Measurements from ENCODE around the gene NRN1.

Gene NRN1

GRCh38 chr6:5994999-5995657, 11.6 kb downstream of the NRN1 start:
- Histone ChIP-seq H3K27ac (ENCODE audit: low read depth, low read length, severe bottlenecking) (no peak overlapping the region), H3K9me3 (ENCODE audit: control insufficient read depth, low read length) (peaks cover 2% of the 10 kb centered on the region), H3K4me3 (ENCODE audit: extremely low read depth, insufficient read depth, low read length, poor library complexity, severe bottlenecking) (no peak overlapping the region), H3K4me1 (ENCODE audit: control insufficient read depth, insufficient read depth, low read length, poor library complexity, severe bottlenecking) (peaks cover 12% of the 10 kb centered on the region), H3K36me3 (ENCODE audit: control insufficient read depth, insufficient read depth, low read length) (no peaks in the 10 kb centered on the region)
- 9 to 12% methylated on average over 19 to 25 of the region's 26 CpGs for WGBS, 2 experiments (ENCODE audit: insufficient coverage in 2 of 2)

- peaks cover 11% of the 10 kb centered on the region for H3K4me1 ChIP-seq (ENCODE audit: control insufficient read depth, insufficient read depth, low read length, poor library complexity, severe bottlenecking)
- no peaks in the 10 kb centered on the region for H3K36me3 ChIP-seq (ENCODE audit: control insufficient read depth, insufficient read depth, low read length)
- H3K27ac ChIP-seq (ENCODE audit: low read depth, low read length, severe bottlenecking), result no peak overlapping the region
- 5 to 6% methylated on average over 15 to 16 of the region's 38 CpGs for WGBS, 2 experiments (ENCODE audit: insufficient coverage in 2 of 2)
- H3K9me3 ChIP-seq (ENCODE audit: control insufficient read depth, low read length), result no peaks in the 10 kb centered on the region
- no peak overlapping the region for H3K4me3 ChIP-seq (ENCODE audit: extremely low read depth, insufficient read depth, low read length, poor library complexity, severe bottlenecking)
Measured at GRCh38 chr6:5994234-5994998, 12.3 kb downstream of the NRN1 start.

GRCh38 chr6:5992551-5993225, 14.0 kb downstream of the NRN1 start:
- WGBS, 2 experiments (ENCODE audit: insufficient coverage in 2 of 2), result 0 to 3% methylated on average over 4 to 8 of the region's 10 CpGs
- H3K4me1 ChIP-seq (ENCODE audit: control insufficient read depth, insufficient read depth, low read length, poor library complexity, severe bottlenecking), result peaks cover 4% of the 10 kb centered on the region
- H3K4me3 ChIP-seq (ENCODE audit: extremely low read depth, insufficient read depth, low read length, poor library complexity, severe bottlenecking), result no peak overlapping the region
- H3K9me3 ChIP-seq (ENCODE audit: control insufficient read depth, low read length), result no peaks in the 10 kb centered on the region
- no peaks in the 10 kb centered on the region for H3K36me3 ChIP-seq (ENCODE audit: control insufficient read depth, insufficient read depth, low read length)
- no peak overlapping the region for H3K27ac ChIP-seq (ENCODE audit: low read depth, low read length, severe bottlenecking)

GRCh38 chr6:5990786-5991185, 15.9 kb downstream of the NRN1 start:
- no peak overlapping the region for H3K27ac ChIP-seq (ENCODE audit: low read depth, low read length, severe bottlenecking)

GRCh38 chr6:5989141-5989723, 17.5 kb downstream of the NRN1 start:
- H3K36me3 ChIP-seq (ENCODE audit: control insufficient read depth, insufficient read depth, low read length), result no peaks in the 10 kb centered on the region
- H3K9me3 ChIP-seq (ENCODE audit: control insufficient read depth, low read length), result no peaks in the 10 kb centered on the region
- 94 to 99% methylated on average over 5 of the region's 5 CpGs for WGBS, 2 experiments (ENCODE audit: insufficient coverage in 2 of 2)
- no peak overlapping the region for H3K4me3 ChIP-seq (ENCODE audit: extremely low read depth, insufficient read depth, low read length, poor library complexity, severe bottlenecking)
- no peaks in the 10 kb centered on the region for H3K4me1 ChIP-seq (ENCODE audit: control insufficient read depth, insufficient read depth, low read length, poor library complexity, severe bottlenecking)
- H3K27ac ChIP-seq (ENCODE audit: low read depth, low read length, severe bottlenecking), result no peak overlapping the region

More at GRCh38 chr6:5990786-5991185, 15.9 kb downstream of the NRN1 start:
- WGBS, 2 experiments (ENCODE audit: insufficient coverage in 2 of 2), result 100% methylated on average over 3 of the region's 4 CpGs; no CpG with 5 or more reads in 1 of the 2 experiments
- Histone ChIP-seq H3K4me3 (ENCODE audit: extremely low read depth, insufficient read depth, low read length, poor library complexity, severe bottlenecking) (no peak overlapping the region), H3K36me3 (ENCODE audit: control insufficient read depth, insufficient read depth, low read length) (no peaks in the 10 kb centered on the region), H3K4me1 (ENCODE audit: control insufficient read depth, insufficient read depth, low read length, poor library complexity, severe bottlenecking) (peaks cover 4% of the 10 kb centered on the region), H3K9me3 (ENCODE audit: control insufficient read depth, low read length) (no peaks in the 10 kb centered on the region)

GRCh38 chr6:5986861-5987260, 19.9 kb downstream of the NRN1 start:
- 83 to 93% methylated on average over 1 of the region's 2 CpGs for WGBS, 2 experiments (ENCODE audit: insufficient coverage in 2 of 2)
- Histone ChIP-seq H3K4me3 (ENCODE audit: extremely low read depth, insufficient read depth, low read length, poor library complexity, severe bottlenecking) (no peak overlapping the region), H3K9me3 (ENCODE audit: control insufficient read depth, low read length) (no peaks in the 10 kb centered on the region), H3K36me3 (ENCODE audit: control insufficient read depth, insufficient read depth, low read length) (no peaks in the 10 kb centered on the region), H3K4me1 (ENCODE audit: control insufficient read depth, insufficient read depth, low read length, poor library complexity, severe bottlenecking) (no peaks in the 10 kb centered on the region), H3K27ac (ENCODE audit: low read depth, low read length, severe bottlenecking) (no peak overlapping the region)

GRCh38 chr6:5984150-5985089, 22.3 kb downstream of the NRN1 start:
- WGBS, 2 experiments (ENCODE audit: insufficient coverage in 2 of 2), result 68 to 79% methylated on average over 5 to 6 of the region's 7 CpGs
- no peak overlapping the region for H3K4me3 ChIP-seq (ENCODE audit: extremely low read depth, insufficient read depth, low read length, poor library complexity, severe bottlenecking)
- H3K36me3 ChIP-seq (ENCODE audit: control insufficient read depth, insufficient read depth, low read length), result no peaks in the 10 kb centered on the region
- no peaks in the 10 kb centered on the region for H3K9me3 ChIP-seq (ENCODE audit: control insufficient read depth, low read length)
- no peak overlapping the region for H3K27ac ChIP-seq (ENCODE audit: low read depth, low read length, severe bottlenecking)
- H3K4me1 ChIP-seq (ENCODE audit: control insufficient read depth, insufficient read depth, low read length, poor library complexity, severe bottlenecking), result no peaks in the 10 kb centered on the region

GRCh38 chr6:5981126-5982026, 25.3 kb downstream of the NRN1 start:
- Histone ChIP-seq H3K27ac (ENCODE audit: low read depth, low read length, severe bottlenecking) (no peak overlapping the region), H3K4me3 (ENCODE audit: extremely low read depth, insufficient read depth, low read length, poor library complexity, severe bottlenecking) (no peak overlapping the region)
- 94 to 96% methylated on average over 3 to 5 of the region's 7 CpGs for WGBS, 2 experiments (ENCODE audit: insufficient coverage in 2 of 2)

GRCh38 chr6:5979650-5980420, 26.9 kb downstream of the NRN1 start:
- Histone ChIP-seq H3K4me1 (ENCODE audit: control insufficient read depth, insufficient read depth, low read length, poor library complexity, severe bottlenecking) (no peaks in the 10 kb centered on the region), H3K36me3 (ENCODE audit: control insufficient read depth, insufficient read depth, low read length) (no peaks in the 10 kb centered on the region), H3K4me3 (ENCODE audit: extremely low read depth, insufficient read depth, low read length, poor library complexity, severe bottlenecking) (no peak overlapping the region), H3K27ac (ENCODE audit: low read depth, low read length, severe bottlenecking) (no peak overlapping the region), H3K9me3 (ENCODE audit: control insufficient read depth, low read length) (no peaks in the 10 kb centered on the region)
- 86 to 92% methylated on average over 5 to 7 of the region's 9 CpGs for WGBS, 2 experiments (ENCODE audit: insufficient coverage in 2 of 2)

More at GRCh38 chr6:5981126-5982026, 25.3 kb downstream of the NRN1 start:
- H3K4me1 ChIP-seq (ENCODE audit: control insufficient read depth, insufficient read depth, low read length, poor library complexity, severe bottlenecking), result no peaks in the 10 kb centered on the region
- no peaks in the 10 kb centered on the region for H3K36me3 ChIP-seq (ENCODE audit: control insufficient read depth, insufficient read depth, low read length)
- no peaks in the 10 kb centered on the region for H3K9me3 ChIP-seq (ENCODE audit: control insufficient read depth, low read length)

All from mesodermal cell (in vitro differentiated cells).